GM19467 (cell line): ENCODE data around the gene CYTIP.

Experiments used
- ATAC-seq: cut with Tn5 transposase; IDR thresholded peaks from one replicate; pipeline ENCODE4 v1.9.1; 2021; ENCODE audit warnings: mild to moderate bottlenecking, moderate library complexity; ENCODE audit not compliant: unreplicated experiment

The CYTIP gene

DNA sequence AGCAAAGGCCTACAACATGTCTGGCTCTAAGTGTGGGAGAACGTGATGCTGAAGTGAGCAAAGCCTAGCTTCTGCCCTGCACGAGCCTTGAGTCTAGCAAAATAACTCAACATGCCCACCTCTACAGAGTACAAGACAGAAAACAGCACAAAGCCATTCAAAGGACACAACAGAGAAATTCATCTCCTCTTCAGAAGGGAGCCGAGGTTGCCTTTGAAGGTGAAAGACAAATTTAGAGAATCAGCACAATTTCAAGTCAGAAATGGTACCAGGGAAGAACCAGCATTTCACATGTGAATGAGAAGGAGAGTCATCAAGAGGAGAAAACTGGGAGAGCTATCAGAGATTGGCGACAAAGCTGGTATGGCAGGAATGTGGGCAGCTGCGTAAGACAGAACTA lies 21.7 kb upstream of the CYTIP start:
- no peak for ATAC-seq

DNA sequence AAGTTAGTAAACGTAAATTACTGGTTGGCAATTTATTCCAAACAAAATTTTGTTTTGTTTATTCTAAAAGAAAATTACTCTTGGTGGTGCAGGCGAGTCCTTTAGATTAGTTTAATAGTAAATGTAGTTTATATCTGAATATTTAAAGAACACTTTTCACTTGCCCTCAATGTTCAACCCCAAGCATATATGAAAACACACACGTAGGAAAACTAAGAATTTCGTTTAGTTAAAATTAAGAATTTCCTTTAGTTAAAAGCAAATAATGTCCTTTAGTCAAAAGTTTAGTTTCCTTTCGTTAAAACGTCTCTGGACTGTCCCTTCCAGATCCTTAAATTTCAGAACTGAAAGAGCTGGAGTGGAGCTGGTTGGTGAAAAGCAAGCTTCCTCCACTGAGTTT lies 19.1 kb upstream of the CYTIP start:
- ATAC-seq: no peak

DNA sequence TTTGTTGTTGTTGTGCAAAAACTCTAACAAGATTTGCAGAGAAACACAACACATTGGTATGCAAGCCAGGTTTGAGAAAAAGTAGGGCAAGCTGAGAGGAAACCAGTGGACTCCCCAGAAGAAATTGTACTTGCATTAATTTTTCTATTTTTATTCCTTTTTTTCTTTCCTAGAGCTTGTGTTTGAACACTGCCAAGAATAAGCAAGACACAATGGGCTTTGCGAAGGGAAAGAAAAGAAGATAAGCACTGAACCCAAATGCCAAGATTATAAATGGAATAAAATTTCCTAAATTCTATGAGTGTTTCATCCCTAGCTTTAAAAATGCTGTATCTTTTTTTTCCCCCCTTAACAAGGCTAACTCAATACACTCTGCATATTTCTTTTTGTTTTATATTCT lies 17.0 kb upstream of the CYTIP start:
- no peak for ATAC-seq

DNA sequence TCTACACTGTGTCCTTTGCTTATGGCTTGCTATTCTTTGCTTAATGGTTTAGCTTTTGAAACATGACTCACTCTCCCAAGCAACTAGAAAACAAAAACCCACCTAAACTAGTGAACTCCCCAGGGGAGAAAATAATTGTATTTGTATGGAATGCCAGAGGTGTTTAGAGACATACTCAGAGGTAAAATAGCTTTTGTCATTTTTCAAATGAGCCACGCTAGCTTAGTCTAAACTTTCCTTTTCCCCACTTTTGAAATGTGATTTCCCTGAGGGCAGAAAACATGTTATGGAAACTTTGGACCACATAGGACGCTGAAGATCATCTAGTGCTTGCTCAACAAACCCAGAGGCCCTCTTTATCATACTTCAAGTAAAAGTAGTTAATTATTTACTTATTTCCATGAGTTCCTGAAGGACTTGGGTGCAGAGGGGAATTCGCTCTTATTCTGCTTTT lies 16.5 kb upstream of the CYTIP start:
- ATAC-seq: no peak

DNA sequence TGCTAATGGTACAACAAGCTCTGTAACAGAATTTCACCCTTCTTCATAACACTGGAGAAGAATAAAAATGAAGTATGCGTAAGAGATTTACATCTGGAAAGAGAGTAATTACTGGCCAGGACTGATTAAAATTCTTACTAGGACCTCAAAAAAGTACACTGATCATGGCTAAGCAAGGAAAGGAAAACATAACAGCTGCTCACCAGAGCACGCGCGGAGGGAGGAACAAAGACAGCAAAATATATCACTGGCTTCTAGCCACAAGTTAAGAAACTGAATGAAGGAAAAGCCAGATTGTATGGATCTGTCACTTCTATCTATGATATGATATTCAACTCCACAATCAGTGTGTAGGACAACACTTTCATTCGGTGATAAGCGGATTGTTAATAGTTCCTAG lies 15.6 kb upstream of the CYTIP start:
- ATAC-seq: no peak

- no peak for ATAC-seq
Observed at GRCh38 chr2:157447741-157448140, 3.9 kb upstream of the CYTIP start.

DNA sequence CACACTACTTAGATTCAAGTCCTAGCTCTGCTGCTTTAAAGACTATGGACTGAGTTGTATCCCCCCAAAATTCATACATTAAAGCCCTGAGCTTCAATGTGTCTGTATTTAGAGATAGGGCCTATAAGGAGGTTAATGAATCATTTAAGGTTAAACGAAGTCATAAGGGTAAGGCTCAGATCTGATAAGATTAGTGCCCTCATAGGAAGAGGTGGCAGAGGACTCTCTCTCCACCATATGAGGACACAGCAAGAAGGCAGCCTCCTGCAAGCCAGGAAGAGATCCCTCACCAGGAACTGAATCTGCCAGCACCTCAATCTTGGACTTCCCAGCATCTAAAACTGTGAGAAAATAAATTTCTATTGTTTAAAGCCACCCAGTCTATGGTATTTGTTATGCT lies 3.1 kb upstream of the CYTIP start:
- no peak for ATAC-seq

GRCh38 chr2:157444641-157445040 lies 752 bp upstream of the CYTIP start:
- ATAC-seq: no peak

DNA sequence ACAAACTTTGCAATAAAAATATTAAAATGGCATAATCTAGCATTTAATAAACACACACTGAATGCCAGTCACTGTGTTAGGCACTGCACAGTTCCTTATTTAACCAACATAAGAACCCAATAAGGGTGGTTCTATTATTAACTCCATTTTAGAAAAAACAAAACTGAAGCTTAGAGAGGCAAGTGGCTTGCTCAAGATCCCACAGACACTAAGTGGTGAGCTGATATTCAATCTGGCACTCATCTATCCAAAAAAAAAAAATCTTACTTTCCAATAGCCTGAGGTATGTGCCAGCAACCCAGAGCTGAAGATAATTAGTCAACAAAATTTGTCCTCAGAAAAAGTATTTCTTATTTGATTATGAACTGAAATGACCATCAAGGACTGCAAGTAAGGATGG lies 799 bp downstream of the CYTIP start:
- ATAC-seq: no peak

GRCh38 chr2:157442636-157443035 lies 1.3 kb downstream of the CYTIP start:
- ATAC-seq: no peak

- no peak for ATAC-seq
Observed at GRCh38 chr2:157442191-157442590, 1.7 kb downstream of the CYTIP start.

- peak; percentile 40 for ATAC-seq
Observed at GRCh38 chr2:157441072-157441454, 2.8 kb downstream of the CYTIP start.

DNA sequence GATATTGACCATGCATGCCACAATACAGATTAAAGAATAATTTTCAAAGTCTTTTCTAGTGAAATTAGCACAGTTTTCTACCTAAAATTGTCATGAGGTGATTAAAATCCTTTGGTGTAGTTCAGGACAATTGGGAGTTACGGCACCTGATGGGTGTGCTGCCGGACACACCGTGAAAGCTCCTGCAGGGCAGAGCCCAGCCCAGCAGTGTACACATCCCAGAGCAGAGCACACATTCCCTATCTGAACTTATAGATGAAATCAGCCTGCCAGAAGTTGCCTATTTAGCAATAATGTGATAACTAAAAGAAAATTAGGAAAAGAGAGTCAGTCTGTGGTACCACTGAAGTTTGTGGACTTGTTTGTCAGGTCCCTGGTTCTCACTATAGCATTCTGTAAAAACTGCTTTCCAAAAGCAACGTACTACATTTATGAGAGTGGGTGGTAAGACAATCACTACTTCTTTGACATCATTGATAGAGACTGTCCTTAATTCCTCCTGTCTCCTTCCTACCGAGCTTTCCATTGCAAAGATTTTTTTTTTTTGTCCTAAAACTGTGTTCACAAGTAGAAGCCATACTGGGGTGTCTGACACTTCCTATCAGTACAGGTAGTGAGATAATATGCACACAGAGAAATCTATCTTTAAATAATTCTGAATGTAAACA lies 3.4 kb downstream of the CYTIP start:
- no peak for ATAC-seq

- ATAC-seq: peak; percentile 39
Observed at GRCh38 chr2:157439824-157440186, 4.1 kb downstream of the CYTIP start.

- peak; percentile 14 for ATAC-seq
Observed at GRCh38 chr2:157438863-157439823, 4.7 kb downstream of the CYTIP start.

GRCh38 chr2:157433394-157433793 lies 10.5 kb downstream of the CYTIP start:
- ATAC-seq: no peak

GRCh38 chr2:157432475-157433106 lies 11.3 kb downstream of the CYTIP start:
- no peak for ATAC-seq

- no peak for ATAC-seq
Observed at GRCh38 chr2:157431176-157431575, 12.7 kb downstream of the CYTIP start.

- ATAC-seq: no peak
Observed at GRCh38 chr2:157428500-157429175, 15.3 kb downstream of the CYTIP start.

- ATAC-seq: no peak
Observed at GRCh38 chr2:157427922-157428303, 16.0 kb downstream of the CYTIP start.
